ENCODE data around the gene CRYM.
"Not testable (repeated sequence)": the region's sequence is repeated elsewhere in the genome, so short reads cannot be mapped to it uniquely, and the experiment has no call there.

The CRYM gene

GRCh38 chr16:21277927-21278706, at the start of gene CRYM:
Gene CRYM, minus strand, starts transcription at chr16:21278290. Its CDS starts 39 bp downstream, at chr16:21278251.
- DNase-seq (ENCODE audit: low spot score), result peak; percentile 87

GRCh38 chr16:21327046-21327445, 49.0 kb upstream of the CRYM start:
- DNase-seq (ENCODE audit: low spot score), result no peak

DNA sequence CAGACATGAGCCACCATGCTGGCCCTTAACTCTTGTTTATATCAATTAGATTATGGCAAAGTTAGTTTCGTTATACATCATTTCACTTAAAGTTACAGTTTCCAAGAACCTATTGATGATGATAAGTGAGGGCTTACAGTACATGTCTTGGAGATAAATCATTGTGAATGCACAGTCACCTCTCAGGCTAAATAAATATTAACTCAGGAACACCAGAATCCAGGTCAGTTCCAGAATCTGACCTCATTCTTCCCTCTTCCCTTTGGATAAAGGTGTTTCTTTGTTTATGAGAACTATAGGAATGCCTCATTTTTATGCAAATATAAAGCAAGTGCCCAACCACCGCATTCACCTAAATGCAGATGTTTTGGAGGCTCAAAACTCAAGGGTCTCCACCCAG, 48.4 kb upstream of the CRYM start:
- DNase-seq (ENCODE audit: low spot score), result no peak

DNA sequence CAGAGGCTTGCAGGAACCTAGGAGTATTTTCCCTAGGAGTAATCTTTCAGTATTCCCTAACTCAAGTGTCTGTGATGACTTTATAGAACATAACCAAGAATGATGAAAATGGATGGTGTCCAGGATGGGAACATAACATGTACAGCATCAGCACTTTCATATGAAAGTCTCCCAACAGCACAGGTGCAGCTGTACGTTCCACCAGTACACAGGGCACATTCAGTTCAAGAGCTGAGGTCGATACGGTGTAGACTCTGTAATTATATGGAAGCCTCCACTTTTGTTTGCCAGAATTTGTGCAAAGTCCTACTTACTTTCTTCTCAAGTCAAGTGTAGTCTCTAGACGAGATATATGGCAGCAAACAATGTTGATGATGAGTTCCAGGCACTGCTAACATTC, 46.2 kb upstream of the CRYM start:
- DNase-seq (ENCODE audit: low spot score), result no peak

DNA sequence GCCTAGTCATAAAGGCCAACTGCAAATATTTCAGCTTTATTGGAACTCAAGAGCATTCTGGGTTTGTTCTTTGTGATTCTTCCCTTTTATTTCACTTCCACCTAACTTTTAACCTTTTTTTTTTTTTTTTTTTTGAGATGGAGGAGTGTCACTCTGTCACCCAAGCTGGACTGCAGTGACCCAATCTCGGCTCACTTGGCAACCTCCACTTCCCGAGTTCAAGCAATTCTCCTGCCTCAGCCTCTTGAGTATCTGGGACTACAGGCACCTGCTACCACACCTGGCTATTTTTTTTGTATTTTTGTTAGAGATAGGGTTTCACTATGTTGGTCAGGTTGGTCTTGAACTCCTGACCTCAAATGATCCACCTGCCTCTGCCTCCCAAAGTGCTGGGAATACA, 44.2 kb upstream of the CRYM start:
- DNase-seq (ENCODE audit: low spot score), result not testable (repeated sequence)

GRCh38 chr16:21321736-21322135, 43.6 kb upstream of the CRYM start:
- no peak for DNase-seq (ENCODE audit: low spot score)

- DNase-seq (ENCODE audit: low spot score), result no peak
Measured at GRCh38 chr16:21314339-21314738, 36.2 kb upstream of the CRYM start.

DNA sequence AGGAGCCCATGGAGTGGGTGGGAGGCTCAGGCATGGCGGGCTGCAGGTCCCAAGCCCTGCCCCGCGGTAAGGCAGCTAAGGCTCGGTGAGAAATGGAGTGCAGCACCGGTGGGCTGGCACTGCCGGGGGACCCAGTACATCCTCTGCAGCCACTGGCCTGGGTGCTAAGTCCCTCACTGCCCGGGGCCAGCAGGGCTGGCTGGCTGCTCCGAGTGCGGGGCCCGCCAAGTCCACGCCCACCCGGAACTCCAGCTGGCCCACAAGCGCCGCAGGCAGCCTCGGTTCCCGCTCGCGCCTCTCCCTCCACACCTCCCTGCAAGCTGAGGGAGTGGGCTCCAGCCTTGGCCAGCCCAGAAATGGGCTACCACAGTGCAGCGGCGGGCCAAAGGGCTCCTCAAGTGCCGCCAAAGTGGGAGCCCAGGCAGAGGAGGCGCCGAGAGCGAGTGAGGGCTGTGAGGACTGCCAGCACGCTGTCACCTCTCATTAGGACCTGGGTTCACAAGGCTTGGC, 34.8 kb upstream of the CRYM start:
- DNase-seq (ENCODE audit: low spot score), result not testable (repeated sequence)

DNA sequence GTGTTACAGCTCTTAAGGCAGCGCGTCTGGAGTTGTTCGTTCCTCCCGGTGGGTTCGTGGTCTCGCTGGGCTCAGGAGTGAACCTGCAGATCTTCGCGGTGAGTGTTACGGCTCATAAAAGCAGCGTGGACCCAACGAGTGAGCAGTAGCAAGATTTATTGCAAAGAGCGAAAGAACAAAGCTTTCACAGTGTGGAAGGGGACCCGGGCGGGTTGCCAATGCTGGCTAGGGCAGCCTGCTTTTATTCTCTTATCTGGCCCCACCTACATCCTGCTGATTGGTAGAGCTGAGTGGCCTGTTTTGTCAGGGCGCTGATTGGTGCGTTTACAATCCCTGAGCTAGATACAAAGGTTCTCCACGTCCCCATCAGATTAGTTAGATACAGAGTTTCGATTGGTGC, 34.0 kb upstream of the CRYM start:
- DNase-seq (ENCODE audit: low spot score), result not testable (repeated sequence)

DNA sequence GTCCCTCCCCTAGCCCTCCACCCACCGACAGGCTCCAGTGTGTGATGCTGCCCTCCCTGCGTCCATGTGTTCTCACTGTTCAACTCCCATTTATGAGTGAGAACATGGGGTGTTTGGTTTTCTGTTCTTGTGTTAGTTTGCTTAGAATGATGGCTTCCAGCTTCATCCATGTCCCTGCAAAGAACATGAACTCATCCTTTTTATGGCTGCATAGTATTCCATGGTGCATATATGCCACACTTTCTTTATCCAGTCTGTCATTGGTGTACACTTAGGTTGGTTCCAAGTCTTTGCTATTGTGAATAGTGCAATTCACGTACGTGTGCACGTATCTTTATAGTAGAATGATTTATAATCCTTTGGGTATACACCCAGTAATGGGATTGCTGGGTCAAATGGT, 28.6 kb upstream of the CRYM start:
- DNase-seq (ENCODE audit: low spot score), result not testable (repeated sequence)

DNA sequence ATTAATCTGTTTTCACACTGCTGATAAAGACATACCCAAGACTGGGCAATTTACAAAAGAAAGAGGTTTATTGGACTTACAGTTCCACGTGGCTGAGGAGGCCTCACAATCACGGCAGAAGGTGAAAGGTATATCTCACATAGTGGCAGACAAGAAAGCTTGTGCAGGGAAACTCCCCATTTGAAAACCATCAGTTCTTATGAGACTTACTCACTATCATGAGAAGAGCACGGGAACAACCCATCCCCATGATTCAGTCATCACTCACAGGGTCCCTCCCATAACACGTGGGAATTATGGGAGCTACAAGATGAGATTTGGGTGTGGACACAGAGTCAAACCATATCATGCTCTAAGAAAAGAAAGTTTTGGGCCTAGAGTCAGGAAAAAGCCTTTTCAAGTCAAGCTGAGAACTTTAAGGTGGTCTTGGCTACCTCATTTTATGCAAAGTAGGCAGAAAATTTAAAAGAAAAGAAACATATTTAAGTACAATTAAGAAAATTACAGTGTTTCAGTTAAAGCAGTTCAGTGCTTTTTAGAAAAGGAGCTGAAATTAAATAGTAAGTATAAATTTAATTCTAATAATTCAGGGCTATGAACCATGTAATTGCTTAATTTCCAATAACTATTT, 24.9 kb upstream of the CRYM start:
- peak; percentile 63 for DNase-seq (ENCODE audit: low spot score)

DNA sequence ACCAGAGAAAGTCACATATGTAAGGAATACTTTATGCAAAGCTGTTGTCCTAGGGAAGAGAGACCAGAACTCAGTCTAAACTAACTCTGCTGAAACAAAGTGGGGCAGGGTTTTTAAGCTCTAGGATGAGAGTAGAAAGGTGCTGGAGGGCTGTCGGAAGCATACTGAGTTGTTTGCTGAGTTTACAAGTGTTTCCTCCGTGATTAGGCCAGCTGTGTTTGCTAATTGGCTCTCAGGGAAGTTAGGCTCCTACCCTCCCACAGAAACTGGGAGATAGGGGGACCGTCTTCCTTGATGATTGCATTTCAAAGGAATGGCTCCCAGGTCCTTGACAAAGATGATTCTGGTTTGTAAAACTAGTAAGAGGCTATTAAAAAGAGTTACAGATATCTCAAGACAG, 24.4 kb upstream of the CRYM start:
- DNase-seq (ENCODE audit: low spot score), result no peak

- DNase-seq (ENCODE audit: low spot score), result no peak
Measured at GRCh38 chr16:21301895-21302291, 23.8 kb upstream of the CRYM start.

DNA sequence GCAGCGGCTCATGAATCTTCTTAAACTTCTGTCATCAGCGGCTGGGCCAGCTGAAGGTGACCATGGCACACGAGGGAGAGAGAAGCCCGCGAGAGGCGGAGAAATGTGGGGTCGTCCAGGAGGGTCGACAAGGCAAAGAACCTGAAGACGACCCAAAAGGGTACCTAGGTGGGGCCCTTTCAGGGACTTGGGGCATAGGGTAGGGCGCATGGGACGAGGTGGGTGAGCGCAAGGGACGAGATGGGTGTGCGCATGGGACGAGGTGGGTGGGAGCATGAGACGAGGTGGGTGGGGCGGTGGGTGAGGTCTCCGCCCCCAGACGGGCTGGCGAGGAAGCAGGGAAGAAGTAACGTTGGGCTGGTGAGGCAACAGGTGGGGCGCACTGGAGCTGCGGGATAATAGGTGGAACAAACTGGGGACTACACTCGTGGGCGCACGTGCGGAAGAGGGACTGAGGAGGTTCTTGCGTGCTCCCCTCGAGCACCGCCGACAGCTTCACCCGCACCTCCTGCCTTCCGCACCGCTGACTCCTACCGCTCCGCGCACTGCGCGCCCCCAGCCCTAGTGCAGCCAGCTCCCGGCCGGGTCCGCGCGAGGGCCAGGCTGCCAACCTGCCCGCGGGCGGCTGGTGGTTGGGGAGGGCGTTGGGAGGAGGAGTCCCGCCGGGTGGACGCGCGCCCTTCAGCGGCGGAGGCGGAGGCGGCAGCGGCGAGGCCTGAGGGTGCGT, 23.2 kb upstream of the CRYM start:
- DNase-seq (ENCODE audit: low spot score), result peak; percentile 83

GRCh38 chr16:21300309-21301167, 22.4 kb upstream of the CRYM start:
- peak; percentile 94 for DNase-seq (ENCODE audit: low spot score)

DNA sequence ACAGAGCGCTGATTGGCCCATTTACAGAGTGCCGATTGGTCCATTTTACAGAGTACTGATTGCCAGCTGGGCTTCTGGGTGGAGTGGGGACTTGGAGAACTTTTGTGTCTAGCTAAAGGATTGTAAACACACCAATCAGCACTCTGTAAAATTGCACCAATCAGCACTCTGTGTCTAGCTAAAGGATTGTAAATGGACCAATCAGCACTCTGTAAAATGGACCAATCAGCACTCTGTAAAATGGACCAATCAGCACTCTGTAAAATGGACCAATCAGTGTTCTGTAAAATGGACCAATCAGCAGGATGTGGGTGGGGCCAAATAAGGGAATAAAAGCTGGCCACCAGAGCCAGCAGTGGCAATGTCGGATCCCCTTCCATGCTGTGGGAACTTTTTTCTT, 11.7 kb upstream of the CRYM start:
- not testable (repeated sequence) for DNase-seq (ENCODE audit: low spot score)

DNA sequence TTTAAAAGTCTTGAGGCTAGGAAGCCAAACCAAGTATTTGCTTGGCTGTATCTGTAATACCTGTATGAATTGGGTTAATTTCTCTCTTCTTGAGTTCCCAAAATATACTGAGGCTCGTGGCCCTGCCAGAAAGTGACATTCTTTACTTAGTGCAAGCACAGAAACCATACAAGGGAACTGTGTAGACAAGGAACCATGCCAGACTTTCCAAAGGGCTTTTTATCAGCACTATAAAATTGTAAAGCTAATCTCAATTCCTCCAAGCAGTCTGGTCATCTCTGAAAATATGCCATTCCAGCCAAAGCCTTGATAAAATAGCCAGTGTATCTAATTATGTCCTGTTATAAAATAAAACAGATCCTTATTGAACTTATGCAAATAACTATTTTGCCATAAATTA, 7.2 kb upstream of the CRYM start:
- DNase-seq (ENCODE audit: low spot score), result no peak

DNA sequence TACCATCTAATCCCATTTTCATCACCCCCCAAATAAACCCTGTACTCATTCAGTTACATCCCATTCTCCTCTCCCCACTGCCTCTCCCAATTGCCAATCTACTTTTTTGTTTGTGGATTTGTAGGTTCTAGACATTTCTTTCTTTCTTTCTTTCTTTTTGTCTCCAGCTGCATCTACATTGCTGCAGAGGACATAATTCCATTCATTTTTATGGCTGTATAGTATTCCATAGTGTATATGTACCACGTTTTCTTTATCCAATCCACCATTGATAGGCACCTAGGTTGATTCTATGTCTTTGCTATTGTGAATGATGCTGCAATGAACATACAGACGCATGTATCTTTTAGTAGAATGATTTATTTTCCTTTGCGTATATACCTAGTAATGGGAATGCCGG, 6.3 kb upstream of the CRYM start:
- no peak for DNase-seq (ENCODE audit: low spot score)

DNA sequence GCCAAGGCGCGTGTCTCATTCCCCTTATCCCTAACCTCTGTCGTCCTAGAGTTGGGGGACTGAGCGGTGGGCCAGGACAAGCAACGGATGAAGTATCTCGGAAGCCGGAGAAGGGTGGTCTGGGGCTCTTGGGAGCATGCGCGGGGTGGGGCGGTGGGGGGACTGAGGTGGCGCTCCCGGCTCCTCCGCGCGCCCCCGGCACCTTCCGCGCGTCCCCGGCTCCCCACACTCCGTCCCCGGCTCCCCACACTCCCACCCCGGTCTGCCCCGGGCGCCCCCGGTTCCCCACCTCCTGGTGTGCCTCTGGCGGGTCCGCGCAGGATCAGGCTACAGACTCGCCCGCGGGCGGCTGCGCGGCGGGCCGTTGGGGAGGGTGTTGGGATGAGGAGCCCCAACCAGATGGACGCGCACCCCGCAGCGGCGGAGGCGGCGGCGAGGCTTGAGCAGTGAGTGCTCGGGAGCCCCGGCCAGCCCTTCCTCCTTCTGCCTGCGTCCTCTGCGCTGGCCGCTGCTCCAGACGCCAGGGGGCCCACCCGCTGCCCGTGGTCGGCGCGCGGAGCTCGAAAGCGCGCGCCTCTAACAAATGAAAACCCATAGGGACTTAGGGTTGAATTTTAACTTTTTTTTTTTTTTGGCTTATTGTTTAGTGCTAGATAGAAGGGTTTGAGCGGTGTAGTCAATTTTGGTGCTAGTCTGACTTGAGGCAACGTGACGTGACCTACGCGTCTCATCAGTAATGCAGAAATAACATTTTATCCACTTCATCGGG, 5.6 kb upstream of the CRYM start:
- DNase-seq (ENCODE audit: low spot score), result peak; percentile 67

GRCh38 chr16:21281698-21282389, 3.8 kb upstream of the CRYM start:
- DNase-seq (ENCODE audit: low spot score), result no peak
